Measurements from ENCODE around the gene CAPN5.

DNA sequence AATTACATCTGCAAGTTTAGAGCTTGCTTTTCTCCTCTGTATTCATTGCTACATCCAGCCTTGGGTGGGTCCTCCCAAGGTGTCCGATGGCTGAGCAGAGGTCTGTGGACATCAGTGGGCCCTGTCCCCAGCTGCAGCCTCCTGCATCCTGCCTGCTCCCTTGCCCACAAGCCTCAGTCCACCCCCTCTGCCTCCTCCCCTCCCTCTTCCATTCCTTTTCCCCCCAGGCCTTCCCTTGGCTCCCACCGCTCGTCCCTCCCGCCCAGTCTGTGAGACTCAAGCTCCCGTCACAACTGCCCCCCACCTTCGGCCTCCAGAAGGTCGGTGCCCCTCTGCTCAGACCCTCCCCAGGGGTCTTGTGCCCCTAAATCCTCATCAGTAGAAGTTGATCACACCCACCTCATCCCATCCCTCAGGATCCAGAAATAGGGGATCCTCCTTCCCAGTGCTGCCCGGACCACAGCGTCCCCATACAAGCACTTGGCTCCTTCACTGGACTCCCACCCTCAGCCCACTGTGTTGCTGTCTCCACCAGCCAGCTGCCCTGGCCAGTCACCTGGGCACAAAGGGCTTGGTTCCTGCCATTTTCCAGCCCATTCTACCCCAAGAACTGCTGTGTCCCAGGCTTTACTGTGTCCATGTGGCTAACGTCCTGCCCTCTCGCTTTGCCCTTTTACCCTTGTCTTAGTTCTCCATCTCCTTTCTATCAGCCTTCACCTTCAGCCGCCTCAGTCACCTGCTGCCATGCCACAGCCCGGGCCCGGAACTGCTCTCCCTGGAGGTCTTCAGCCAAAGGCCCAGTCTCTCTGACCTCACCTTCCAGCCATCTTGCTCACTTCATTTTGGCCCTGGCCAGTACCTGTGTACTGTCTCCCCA is 33.6 kb downstream of the CAPN5 start:
- TF ChIP-seq EP300 (IDR thresholded peaks at IDR 0.05) = no peak
- TF ChIP-seq CTCF (IDR thresholded peaks at IDR 0.05) = no peak
- no peak for TF ChIP-seq POLR2A (IDR thresholded peaks at IDR 0.05; ENCODE audit: low read depth)
